ENCODE results near the gene SLC6A18. TPM values are rescaled to one million over a fixed set of nuclear protein-coding genes. Genes with fewer than 3 reads are reported as not detected.

The SLC6A18 gene
- total and polyA plus RNA-seq, 2 donors (not counting 1 experiment from before 2014, with no cell fraction given): not detected

- TF ChIP-seq EZH2 (IDR thresholded peaks at IDR 0.05; ENCODE audit: low read length, missing control alignments) (no peak), CTCF (conservative IDR thresholded peaks at IDR 0.05 in 1 of 2, IDR thresholded peaks at IDR 0.05 in 1 of 2; ENCODE audit: low read depth in 1 of 2, low read length in 2 of 2) (no peak)
- H3K27me3 ChIP-seq (ENCODE audit: control insufficient read depth, insufficient read depth, low read length): peaks cover 3% of the 10 kb centered on the region
- no peaks in the 10 kb centered on the region for H3K79me2 ChIP-seq (ENCODE audit: control insufficient read depth, insufficient read depth, low read length)
These were observed 36.7 kb upstream of the SLC6A18 start for GRCh38 chr5:1188464-1188863.

GRCh38 chr5:1189269-1189668, 35.9 kb upstream of the SLC6A18 start:
- DNase-seq (ENCODE audit: low read depth in 2 of 2): no peak
- Histone ChIP-seq H3K4me1 (ENCODE audit: control insufficient read depth, extremely low read depth, insufficient read depth, low read length) (no peaks in the 10 kb centered on the region), H2AFZ (ENCODE audit: low read length) (no peak overlapping the region), H3K79me2 (ENCODE audit: control insufficient read depth, insufficient read depth, low read length) (no peaks in the 10 kb centered on the region), H4K20me1 (ENCODE audit: control insufficient read depth, extremely low read depth, insufficient read depth, low read length) (no peaks in the 10 kb centered on the region), H3K9me3 (ENCODE audit: control insufficient read depth, insufficient read depth, low read depth, low read length) (no peaks in the 10 kb centered on the region), H3K9ac (ENCODE audit: insufficient read depth, low read length) (no peak overlapping the region), H3K27me3 (ENCODE audit: control insufficient read depth, insufficient read depth, low read length) (peaks cover 3% of the 10 kb centered on the region), H3K27ac (ENCODE audit: insufficient read depth, low read length) (no peak overlapping the region), H3K36me3 (ENCODE audit: control insufficient read depth, insufficient read depth, low read length) (no peaks in the 10 kb centered on the region), H3K4me2 (ENCODE audit: extremely low read depth, insufficient read depth, low read length) (no peak overlapping the region), H3K4me3 (replicated peaks in 1 of 4; ENCODE audit: control extremely low read depth in 1 of 4, insufficient read depth in 1 of 4, low read depth in 3 of 4, low read length in 4 of 4) (no peak overlapping the region)
- TF ChIP-seq CTCF (conservative IDR thresholded peaks at IDR 0.05 in 1 of 2, IDR thresholded peaks at IDR 0.05 in 1 of 2; ENCODE audit: low read depth in 1 of 2, low read length in 2 of 2) (no peak), EZH2 (IDR thresholded peaks at IDR 0.05; ENCODE audit: low read length, missing control alignments) (no peak)

More at GRCh38 chr5:1188464-1188863, 36.7 kb upstream of the SLC6A18 start:
- no peak overlapping the region for H3K27ac ChIP-seq (ENCODE audit: insufficient read depth, low read length)
- H3K4me3 ChIP-seq (replicated peaks in 1 of 4; ENCODE audit: control extremely low read depth in 1 of 4, insufficient read depth in 1 of 4, low read depth in 3 of 4, low read length in 4 of 4): no peak overlapping the region
- H3K4me1 ChIP-seq (ENCODE audit: control insufficient read depth, extremely low read depth, insufficient read depth, low read length): no peaks in the 10 kb centered on the region
- no peaks in the 10 kb centered on the region for H3K9me3 ChIP-seq (ENCODE audit: control insufficient read depth, insufficient read depth, low read depth, low read length)
- H4K20me1 ChIP-seq (ENCODE audit: control insufficient read depth, extremely low read depth, insufficient read depth, low read length): no peaks in the 10 kb centered on the region
- H3K4me2 ChIP-seq (ENCODE audit: extremely low read depth, insufficient read depth, low read length): no peak overlapping the region
- H3K36me3 ChIP-seq (ENCODE audit: control insufficient read depth, insufficient read depth, low read length): no peaks in the 10 kb centered on the region
- DNase-seq (ENCODE audit: low read depth in 2 of 2): no peak
- H2AFZ ChIP-seq (ENCODE audit: low read length): no peak overlapping the region
- H3K9ac ChIP-seq (ENCODE audit: insufficient read depth, low read length): no peak overlapping the region

GRCh38 chr5:1190278-1190677, 34.9 kb upstream of the SLC6A18 start:
- H3K4me1 ChIP-seq (ENCODE audit: control insufficient read depth, extremely low read depth, insufficient read depth, low read length): no peaks in the 10 kb centered on the region
- H3K27me3 ChIP-seq (ENCODE audit: control insufficient read depth, insufficient read depth, low read length): peaks cover 3% of the 10 kb centered on the region
- H3K9me3 ChIP-seq (ENCODE audit: control insufficient read depth, insufficient read depth, low read depth, low read length): no peaks in the 10 kb centered on the region
- TF ChIP-seq EZH2 (IDR thresholded peaks at IDR 0.05; ENCODE audit: low read length, missing control alignments) (no peak), CTCF (conservative IDR thresholded peaks at IDR 0.05 in 1 of 2, IDR thresholded peaks at IDR 0.05 in 1 of 2; ENCODE audit: low read depth in 1 of 2, low read length in 2 of 2) (no peak)
- no peak overlapping the region for H2AFZ ChIP-seq (ENCODE audit: low read length)
- no peaks in the 10 kb centered on the region for H3K36me3 ChIP-seq (ENCODE audit: control insufficient read depth, insufficient read depth, low read length)
- no peak overlapping the region for H3K9ac ChIP-seq (ENCODE audit: insufficient read depth, low read length)
- H3K4me3 ChIP-seq (replicated peaks in 1 of 4; ENCODE audit: control extremely low read depth in 1 of 4, insufficient read depth in 1 of 4, low read depth in 3 of 4, low read length in 4 of 4): no peak overlapping the region
- no peaks in the 10 kb centered on the region for H4K20me1 ChIP-seq (ENCODE audit: control insufficient read depth, extremely low read depth, insufficient read depth, low read length)
- no peak for DNase-seq (ENCODE audit: low read depth in 2 of 2)
- H3K4me2 ChIP-seq (ENCODE audit: extremely low read depth, insufficient read depth, low read length): no peak overlapping the region
- H3K79me2 ChIP-seq (ENCODE audit: control insufficient read depth, insufficient read depth, low read length): no peaks in the 10 kb centered on the region
- H3K27ac ChIP-seq (ENCODE audit: insufficient read depth, low read length): no peak overlapping the region

Measured in fibroblast of lung (primary cell).